NCI-H226 (cell line): ENCODE data around the gene ENTPD2.
"Not testable (repeated sequence)": the region's sequence is repeated elsewhere in the genome, so short reads cannot be mapped to it uniquely, and the experiment has no call there.

Experiments
- DNase-seq: peaks from one replicate; pipeline ENCODE4 v3.0.0-alpha.2; 2015

ENTPD2 gene

DNA sequence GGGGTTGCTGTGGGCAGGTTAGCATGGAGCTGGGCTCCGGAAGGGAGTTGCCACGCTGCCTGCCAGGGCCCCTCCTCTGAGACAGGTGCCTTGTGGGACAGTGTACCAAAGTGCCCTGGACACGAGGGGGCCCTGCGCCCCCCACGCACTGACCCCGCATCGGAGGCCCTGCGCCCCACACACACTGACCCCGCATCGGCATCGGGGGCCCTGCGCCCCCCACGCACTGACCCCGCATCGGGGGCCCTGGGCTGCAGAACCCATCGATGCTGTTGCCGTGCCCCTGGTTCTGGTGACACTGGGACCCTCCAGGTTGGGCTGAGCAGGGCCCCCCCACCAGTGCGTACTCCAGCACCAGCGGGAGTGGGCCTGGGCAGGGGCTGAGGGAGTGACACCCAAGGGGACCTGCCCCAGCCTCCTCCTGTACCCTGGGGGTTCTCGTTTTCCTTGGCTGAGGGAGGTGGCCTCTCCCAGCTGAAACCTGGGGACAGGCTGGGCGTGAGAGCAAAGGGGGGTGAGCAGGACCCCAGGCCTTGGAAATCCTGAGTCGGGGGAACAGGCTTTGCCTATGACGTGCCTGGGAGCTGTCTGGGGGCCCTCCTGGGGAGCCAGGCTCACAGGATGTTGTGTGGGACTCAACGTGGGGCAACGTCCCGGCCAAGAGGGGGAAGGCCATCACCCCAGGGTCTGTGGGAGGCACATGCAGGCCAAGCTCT lies 9.6 kb upstream of the ENTPD2 start:
- DNase-seq: no peak

DNA sequence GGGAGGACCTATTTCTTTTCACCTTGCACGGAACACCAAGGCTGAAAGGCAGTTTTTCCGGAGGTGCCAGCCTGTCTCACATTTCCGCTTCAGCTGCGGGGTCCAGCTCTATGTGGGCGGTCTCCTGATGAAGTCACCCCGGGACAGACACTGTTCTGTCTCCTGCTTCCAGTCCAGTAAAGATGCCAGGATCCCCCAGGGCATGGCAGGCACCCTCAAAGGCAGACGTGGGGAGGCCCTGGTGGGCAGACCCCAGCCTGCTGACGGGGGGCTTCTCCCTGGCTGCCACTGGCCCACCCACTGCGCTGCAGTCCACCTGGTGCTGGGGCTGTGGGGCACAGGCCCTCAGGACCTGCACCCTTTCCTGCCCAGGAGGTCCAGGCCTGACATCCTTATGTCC lies 8.9 kb upstream of the ENTPD2 start:
- not testable (repeated sequence) for DNase-seq

DNA sequence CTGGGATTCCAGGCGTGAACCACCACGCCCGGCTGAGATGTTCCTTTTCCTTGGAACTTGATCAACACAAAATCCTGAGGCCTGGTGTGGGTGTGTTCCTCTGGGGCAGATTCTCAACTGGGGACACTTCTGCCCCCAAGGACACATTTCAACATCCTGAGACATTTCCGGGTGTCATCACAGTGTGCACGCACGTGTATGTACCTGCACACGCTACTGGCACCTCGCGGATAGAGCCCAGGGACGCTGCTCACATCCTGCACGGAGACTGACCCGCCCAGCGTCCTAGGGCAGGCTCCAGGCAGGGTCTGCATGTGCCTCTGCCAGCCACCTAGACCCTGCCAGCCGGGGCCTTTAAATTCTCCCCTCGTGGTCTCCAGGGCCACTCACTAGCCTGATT lies 8.5 kb upstream of the ENTPD2 start:
- DNase-seq: no peak

DNA sequence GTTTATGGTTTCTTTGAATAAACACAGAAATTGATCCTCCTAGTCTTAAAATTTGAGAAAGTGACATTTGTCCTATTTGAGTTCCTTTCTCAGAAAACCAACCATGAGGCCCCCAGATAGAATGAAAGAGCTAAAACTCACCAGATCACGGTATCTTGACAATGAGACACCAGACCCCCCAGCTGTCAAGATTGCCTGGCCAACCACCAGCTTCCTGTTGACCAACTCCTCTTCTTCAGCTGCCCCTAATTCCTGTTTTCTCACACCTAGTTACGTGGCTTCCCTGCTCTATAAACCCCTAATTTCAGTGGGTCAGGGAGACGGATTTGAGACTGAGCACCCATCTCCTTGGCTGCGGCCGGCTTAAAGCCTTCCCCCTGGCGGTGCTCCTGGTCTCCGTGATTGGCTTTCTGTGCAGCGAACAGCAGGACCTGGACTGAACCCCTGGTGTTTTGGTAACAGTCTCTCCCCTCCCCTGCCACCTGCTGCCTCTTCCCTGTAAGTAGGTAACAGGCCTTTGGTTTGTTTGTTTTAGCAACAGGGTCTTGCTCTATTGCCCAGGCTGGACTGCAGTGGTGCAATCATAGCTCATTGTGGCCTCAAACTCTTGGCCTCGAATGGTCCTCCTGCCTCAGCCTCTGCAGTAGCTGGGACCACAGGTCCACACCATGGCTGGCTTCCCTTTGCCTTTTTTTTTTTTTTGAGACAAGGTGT lies 4.8 kb upstream of the ENTPD2 start:
- no peak for DNase-seq

DNA sequence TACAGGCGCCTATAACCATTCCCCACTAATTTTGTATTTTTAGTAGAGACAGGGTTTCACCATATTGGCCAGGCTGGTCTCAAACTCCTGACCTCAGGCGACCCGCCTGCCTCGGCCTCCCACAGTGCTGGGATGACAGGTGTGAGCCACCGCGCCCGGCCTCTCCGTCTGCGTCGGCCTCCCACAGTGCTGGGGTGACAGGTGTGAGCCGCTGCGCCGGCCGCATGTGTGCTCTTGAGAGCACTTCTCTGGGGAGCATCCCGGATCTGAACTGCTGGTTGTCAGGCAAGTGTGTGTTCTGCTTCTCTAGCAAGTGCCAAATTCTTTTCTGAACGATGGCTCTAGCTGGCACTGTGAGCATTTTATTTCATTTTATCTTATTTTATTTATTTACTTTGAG lies 3.7 kb upstream of the ENTPD2 start:
- DNase-seq: no peak

DNA sequence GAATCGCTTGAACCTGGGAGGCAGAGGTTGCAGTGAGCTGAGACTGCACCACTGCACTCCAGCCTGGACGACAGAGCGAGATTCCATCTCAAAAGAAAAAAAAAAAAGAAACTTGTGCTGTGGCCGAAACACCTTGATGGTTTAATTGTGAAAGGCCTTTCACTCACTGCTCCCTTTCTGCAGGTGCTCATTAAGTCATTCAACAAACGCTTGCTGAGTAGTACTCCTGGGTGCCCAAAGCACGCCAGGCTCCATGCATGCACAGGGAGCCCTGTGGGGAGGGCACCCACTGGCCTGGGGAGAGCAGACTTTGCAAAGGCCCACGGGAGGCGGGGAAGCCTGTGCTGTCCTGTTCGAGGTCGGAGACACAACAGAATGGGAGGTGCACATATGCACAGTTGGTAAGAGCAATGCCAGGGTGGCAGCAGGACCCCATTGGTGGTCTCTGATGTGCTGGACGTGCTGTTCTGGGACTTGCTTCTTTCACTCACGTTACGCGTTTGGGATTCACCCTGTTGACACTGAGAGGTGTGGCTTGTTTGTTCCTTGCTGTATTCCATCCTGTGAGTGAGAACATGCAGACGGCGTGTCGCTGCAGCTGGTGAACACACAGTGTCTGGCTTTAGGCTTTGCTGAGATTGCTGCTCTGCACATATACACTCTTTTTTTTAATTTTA lies 3.0 kb upstream of the ENTPD2 start:
- no peak for DNase-seq

DNA sequence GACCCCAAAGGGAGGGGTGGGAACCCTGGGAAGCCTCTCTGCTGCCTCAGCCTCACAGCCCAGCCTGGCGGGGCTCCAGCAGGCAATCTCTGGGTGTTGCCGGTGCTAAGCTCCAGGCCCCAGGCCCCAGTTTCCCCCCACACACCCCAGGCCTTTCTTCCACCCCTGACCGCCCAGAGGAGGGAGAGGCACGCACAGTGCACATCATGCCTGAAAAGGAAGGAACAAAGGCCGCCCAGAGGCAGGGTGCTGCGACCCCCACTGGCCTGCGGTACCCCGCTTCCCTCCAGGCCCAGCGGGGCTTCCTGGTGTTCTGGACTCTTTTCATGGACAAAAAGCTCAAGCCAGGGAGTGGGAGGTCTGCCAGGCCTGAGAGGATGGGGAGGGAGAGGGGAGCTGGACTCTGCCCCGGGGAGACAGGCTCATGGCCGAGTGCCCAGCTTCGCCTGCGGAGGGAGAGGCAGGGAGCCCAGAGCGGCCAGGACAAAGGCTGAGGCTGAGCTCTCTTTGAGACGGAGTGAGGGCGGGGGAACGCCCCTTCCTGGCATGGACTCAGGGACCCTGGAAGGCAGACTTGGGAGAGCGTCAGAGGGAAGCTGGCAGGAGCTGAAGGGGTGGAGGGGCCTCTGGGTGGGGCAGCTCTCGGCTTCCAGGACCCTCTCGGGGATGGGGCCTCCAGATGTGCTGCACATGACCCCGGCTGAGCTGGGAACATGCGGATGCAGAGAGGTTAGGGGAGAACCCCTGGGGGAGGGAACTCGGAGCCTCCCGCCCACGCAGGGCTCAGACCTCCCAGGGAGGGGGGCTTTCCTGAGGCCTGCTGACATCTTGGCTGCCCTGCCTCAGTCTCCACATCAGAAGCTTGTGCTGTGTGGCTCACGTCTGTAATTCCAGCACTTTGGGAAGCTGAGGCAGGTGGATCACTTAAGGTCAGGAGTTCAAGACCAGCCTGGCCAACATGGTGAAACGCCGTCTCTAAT lies 1.8 kb upstream of the ENTPD2 start:
- peak; percentile 93 for DNase-seq

DNA sequence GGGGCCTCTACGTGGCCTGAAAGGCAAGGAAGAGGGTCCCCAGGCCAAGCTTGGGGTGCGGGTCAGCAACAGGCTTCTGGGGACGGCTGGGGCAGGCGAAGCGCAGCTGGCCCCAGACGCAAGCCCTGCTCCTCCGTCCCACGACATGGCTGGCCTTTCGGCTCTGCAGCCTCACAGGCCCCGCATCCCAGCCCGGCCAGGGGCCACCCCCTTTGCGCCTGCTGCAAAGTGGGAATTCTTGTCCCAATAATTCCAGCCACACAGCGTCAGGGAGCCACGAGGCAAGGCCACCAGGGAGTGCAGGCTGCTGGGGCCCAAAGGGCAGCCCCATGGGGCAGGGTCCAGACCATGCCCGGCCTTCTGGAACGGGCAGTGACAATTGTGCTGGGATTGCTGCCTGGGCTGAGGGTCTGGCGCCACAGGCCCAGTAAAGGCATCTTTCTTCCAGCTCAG lies 1.1 kb upstream of the ENTPD2 start:
- no peak for DNase-seq

DNA sequence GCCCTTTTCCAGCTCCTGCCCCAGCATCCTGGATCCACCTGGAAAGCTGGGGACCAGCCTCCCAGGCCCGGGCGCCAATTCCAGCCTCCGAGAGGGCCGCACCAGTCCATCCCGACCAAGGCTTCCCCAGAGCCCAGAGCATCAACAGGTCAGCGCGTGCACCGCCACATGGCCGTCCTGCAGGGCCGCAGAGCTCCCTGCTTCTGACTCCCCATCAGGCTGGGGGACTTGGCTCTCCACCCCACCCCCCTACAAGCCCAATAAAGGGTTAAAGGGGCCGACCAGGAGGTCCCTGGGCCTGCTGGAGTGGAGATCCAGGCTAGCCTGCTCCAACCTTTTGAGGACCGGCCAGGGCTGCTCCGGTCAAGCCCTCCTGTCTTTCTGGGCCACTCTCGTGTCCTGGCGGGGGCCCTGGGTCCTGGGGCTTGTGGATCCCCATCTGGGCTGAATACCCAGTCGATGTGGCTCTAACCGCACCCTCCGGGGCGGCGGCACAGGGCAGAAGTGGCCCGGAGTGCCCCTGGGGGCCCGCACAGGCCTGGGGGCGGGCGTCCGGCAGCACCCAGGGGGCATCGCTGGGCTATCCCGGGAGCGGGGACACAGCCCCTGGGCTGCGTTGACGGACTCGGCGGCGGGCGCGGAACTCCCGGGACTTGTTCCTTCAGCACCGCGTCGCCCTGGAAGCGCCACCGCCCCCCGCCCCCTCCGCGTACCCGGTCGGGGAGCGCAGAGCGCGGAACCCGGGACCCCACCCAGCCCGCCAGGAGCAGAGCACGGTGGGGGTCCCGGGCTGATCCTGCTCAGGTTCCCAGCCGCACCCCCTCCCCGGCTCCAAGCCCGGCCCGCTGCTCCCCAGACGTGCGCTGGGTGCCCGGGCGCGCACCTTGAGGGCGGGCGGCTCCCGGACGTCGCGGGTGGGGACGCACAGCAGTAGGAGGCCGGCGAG lies 590 bp downstream of the ENTPD2 start:
- no peak for DNase-seq

DNA sequence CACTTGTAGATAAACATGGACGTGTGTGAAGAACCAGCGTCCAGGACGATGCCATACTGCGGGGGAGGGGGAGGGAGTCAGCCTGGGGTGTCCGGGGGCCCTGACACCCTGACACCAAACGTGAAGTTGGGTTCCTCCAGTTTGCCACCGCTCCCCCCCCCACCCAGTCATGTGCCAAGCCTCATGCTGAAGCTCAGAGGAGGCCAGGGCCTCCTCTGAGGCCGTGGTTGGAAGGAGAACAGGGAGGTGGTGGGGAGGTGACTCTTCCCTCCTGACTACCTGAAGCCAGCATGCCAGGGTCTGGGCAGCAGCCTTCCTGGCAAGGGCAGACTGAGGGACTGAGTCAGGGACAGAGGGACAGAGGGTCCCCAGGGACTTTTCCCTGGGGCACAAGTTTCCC lies 1.6 kb downstream of the ENTPD2 start:
- no peak for DNase-seq

DNA sequence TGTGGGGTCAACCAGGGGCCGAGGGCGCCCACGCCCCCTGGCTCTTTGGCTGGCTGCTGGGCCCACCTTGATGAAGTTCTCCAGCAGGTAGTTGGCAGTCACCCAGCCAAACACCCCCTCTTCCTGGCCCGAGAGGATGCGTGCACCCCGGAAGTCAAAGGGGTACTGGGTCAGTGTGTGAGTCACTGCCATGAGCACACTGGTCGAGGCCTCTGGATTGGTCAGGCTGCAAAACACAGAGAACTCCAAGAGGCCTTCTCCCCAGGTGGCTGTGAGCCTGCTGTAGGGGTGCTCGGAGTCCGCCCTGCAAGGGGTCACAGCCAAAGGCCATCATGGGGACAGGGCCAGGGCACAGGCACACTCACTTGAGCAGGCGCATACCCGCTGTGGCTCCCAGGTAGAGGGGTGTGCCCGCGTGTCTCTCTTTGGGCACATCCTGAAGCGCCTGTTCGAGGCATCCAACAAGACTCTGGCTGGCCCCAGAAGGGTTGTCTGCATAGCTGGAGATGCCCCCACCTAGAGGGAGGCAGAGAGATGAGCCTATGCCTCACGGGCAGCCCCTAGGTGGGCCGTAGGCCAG lies 2.6 kb downstream of the ENTPD2 start:
- peak; percentile 58 for DNase-seq

DNA sequence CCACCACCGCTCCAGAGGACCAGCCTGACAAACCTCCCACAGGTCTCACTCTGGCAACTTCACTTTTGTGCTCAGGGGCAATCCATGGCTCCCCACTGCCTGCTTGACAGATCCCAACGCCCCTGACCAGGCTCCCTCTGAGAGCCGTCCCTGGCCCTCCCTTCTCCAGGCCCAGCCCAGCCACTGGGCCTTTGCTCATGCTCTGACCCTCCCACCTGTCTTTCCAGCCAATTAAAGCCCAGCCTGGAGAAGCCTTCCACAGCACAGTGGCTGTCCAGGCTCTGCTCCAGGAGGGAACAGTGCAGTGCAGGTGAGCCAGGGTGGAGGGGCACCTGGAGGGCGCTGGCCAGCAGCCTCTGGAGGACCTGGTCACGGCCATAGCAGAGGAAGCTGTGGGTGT lies 3.3 kb downstream of the ENTPD2 start:
- no peak for DNase-seq

DNA sequence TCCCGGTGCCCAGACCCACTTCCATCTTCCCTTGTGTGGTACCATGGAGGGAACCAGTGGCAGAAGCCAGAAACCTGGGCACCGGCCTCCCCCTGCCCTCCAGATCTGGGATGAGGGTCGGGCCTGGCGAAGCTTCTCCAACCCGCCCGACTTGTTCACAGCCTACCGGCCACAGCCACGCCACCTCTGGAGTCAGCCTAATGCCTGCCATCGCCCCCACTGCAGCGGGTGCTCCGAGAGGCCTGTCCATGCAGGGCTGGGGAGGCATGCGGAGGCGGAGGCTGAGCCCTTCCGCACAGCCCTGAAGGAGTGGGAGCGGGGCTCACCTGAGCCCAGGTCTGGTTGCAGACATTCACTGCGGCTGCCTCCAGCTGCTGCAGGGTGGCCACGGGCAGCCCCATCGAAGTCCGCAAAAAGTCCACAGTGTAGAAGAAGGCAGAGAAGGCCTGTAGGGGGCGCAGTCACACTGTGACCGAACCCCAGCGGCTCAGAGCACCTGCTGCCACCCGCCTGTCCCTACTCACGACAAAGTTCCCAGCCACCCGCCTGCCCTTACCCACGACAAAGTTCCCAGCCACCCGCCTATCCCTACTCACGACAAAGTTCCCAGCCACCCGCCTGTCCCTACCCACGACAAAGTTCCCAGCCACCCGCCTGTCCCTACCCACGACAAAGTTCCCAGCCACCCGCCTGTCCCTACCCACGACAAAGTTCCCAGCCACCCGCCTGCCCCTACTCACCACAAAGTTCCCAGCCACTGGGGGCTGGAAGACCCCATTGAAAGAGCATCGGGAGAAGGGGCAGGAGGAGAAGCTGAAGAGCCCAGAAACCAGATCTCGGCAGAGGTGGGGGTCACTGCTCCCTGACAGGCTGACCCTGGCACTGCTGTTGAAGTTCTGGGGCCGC lies 4.1 kb downstream of the ENTPD2 start:
- DNase-seq: no peak

DNA sequence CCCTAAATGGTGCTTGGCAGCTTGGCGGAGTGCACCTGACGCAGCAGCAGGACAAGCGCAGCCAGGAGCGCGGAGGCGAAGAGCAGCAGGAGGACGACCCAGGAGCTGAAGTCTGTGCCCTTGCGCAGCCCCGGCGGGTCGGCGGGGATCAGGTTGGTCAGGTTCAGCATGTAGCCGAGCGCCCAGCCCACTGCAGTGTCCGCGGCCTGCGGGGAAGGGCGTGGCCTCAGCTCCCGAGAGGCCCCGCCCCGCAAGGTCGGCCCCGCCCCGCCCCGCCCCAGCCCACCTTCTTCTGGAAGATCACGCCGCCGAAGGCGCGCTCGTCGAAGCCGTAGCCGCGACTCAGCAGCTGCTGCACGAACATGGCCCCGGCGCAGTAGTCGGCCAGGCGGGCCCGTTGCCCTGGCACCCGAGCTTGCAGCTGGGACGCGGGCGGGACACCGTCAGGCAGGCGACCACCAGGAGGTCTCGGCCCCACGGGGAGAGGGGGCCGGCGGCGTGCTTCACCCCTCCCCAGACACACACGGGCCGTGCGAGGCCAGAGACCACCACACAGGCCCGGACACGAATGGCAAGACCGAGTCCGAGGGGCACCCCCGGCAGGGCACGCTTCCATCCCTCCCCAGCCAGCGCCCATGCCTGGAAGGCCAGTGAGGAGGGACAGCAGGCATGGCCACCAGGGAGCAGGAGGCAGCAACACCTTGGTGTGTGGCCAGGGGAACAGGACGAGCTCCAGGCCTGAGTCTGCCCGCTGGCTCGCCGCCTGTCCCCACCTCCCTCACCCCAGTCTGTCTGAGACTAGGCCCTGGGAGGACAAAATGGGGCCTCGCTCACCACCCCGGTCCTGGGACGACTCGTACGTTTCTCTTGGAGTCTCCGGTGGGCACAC lies 5.0 kb downstream of the ENTPD2 start:
- no peak for DNase-seq

DNA sequence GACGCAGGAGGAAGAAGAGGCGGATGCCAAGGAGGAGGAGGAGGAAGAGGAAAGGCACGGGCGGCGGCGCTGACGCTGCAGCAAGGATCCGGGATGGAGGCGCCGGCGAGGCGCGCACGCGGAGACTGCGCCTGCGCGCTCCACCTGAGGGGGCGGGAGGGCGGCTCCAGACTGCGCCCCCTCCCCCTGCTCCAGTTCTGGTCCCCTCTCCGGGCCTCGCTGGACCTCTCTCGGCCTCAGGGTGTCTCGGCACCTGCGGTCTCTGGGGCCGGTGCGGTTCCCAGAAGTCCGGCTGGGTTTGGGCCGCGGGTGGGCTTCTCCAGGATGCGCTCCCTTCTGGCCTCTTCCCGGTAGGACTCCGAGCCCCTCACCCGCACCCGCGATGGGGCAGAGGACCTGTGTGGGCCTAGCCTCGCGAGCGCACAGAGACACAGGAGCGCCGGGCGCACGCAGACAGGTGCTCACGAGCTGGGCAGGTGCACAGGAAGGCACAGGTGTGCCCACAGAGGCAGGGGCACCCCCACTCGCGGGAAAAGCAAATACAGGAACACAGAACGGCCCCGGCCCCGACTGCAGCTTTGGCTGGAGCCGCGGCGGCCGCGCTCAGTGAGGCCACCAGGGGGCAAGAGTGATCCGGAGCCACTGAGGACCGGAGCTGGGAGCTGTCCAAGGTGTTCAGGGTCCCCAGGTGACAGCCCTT lies 7.6 kb downstream of the ENTPD2 start, which contains the start of gene NPDC1:
TSS of gene NPDC1 (minus strand) at position 90 of the 700 bp plus-strand sequence. CDS start 188 bp downstream, outside the sequence.
- DNase-seq: peak; percentile 55

DNA sequence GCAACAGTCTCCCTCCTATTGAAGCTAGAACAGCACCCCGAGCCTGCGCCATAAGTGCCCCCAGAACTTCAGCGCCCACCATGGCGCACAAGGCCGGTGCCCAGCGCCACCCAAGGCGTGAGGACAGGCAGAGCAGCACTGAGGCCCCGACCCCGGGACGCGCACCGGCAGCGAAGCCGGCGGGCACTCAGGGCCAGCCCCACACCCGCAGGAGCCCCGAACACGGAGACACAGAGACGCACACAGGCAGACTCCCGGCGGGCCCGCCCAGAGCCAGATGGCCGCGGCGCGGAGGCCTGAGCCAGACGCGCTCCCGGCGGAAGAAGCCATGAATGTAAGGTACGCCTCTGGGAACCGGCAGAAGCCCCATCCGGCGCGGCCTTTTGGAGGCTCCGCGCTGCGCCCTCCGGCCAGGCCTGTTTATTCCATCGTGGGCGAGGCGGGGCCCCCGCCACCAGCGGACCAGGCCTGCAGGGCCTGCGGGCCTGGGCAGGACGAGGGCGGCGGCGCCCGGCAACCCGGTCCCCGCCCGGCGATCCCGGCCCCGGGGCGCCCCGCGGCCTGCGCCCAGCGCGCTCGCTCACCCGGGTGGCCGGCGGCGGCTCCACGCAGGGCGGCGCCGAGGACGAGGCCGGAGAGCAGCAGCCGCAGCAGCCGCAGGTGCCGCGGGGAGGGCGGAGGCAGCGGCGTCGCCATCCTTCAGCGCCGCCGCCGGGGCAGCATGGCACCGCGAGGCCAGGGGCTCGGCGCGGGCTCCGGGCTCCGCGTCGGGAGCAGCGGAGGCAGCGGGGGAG lies 8.4 kb downstream of the ENTPD2 start:
- DNase-seq: no peak

DNA sequence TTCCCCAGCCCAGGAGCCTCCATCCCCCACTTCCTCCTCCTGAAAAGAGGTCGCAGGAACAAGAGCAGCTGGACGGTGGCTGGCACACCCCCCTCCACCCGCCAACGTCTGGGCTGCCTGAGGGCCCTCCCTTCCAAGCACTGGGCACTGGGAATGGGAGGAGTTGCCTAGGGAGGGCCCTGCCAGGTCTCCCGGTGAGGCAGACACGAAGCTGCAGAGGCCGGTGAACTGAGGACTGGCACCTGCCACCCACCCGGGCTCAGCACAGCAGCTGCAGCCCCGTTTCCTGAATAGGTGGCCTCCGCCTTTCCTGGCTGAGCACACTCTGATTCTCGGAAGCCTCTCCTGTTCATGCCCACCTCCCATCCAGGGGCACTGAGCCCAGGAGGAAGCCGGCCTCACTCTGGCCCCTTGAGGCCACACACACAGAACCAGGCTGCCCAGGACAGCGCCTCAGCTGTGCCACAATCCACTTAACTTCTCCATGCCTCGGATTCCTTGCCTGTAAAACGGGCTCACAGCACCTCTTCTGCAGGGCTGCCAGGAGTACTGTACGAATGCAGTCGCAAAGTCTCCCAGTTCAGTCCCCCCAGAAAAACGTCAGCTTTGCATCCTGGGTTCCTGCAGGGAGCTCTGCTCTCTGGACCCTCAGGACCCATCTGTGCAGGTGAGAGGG lies 9.2 kb downstream of the ENTPD2 start:
- no peak for DNase-seq
